OCI-LY7 (cell line): ENCODE measurements around the gene ERMN. TPM values are rescaled to one million over a fixed set of nuclear protein-coding genes. Genes with fewer than 3 reads are reported as not detected.

Source experiments
- BruUV-seq: library from RNA; stranded (reverse); fragments of 400-500 nt; replicated peaks from 2 replicates; lab custom pipeline; 2021; lab: Mats Ljungman, UMichigan
- CTCF ChIA-PET: fragments of 300-600 bp; sonication (Branson Sonifier 250); formaldehyde crosslinking; loops from one replicate; lab custom pipeline; 2022; ENCODE audit warnings: antibody characterized with exemption; ENCODE audit not compliant: unreplicated experiment; lab: Charles Lee
- POLR2A ChIA-PET: fragments of 300-600 bp; sonication (Branson Sonifier 250); formaldehyde crosslinking; loops from one replicate; lab custom pipeline; 2022; ENCODE audit warnings: antibody characterized with exemption; lab: Charles Lee
- DNase-seq: peaks from one replicate; pipeline ENCODE4 v3.0.0-alpha.2; 2015; ENCODE audit warnings: low spot score
- H2AFZ ChIP-seq: fragments of 200-600 bp; sonication (generic), shearing (Covaris generic); 2 replicates; pipeline ENCODE4 v1.6.1; 2014; ENCODE audit warnings: mild to moderate bottlenecking, antibody characterized with exemption, low read length, moderate library complexity
- H3K27ac ChIP-seq: fragments of 200-600 bp; sonication (generic); 2 replicates; pipeline ENCODE4 v1.5.1; 2014; ENCODE audit warnings: mixed run types, low read depth, mild to moderate bottlenecking, moderate library complexity, low read length, inconsistent platforms; ENCODE audit not compliant: poor library complexity, severe bottlenecking
- H3K36me3 ChIP-seq: fragments of 200-600 bp; sonication (generic); 2 replicates; pipeline ENCODE4 v1.6.1; 2014; ENCODE audit warnings: mild to moderate bottlenecking, antibody characterized with exemption, low read length, moderate library complexity, mixed read lengths; ENCODE audit not compliant: insufficient read depth
- H3K4me1 ChIP-seq: fragments of 200-600 bp; sonication (generic); 2 replicates; pipeline ENCODE4 v1.5.1; 2014; ENCODE audit warnings: mild to moderate bottlenecking, low read length; ENCODE audit not compliant: insufficient read depth, poor library complexity, severe bottlenecking
- H3K4me2 ChIP-seq: fragments of 200-600 bp; sonication (generic); 2 replicates; pipeline ENCODE4 v1.6.1; 2014; ENCODE audit warnings: mild to moderate bottlenecking, low read length
- H3K4me3 ChIP-seq: fragments of 200-600 bp; sonication (generic); 2 replicates; pipeline ENCODE4 v1.5.1; 2014; ENCODE audit warnings: mild to moderate bottlenecking, low read depth, low read length; ENCODE audit not compliant: poor library complexity, severe bottlenecking
- H3K79me2 ChIP-seq: fragments of 200-600 bp; sonication (generic); 2 replicates; pipeline ENCODE4 v1.6.1; 2016; ENCODE audit warnings: low read depth, mild to moderate bottlenecking, low read length, moderate library complexity, mixed read lengths; ENCODE audit not compliant: insufficient read depth
- H3K9me2 ChIP-seq: fragments of 200-600 bp; sonication (generic); 2 replicates; pipeline ENCODE4 v1.6.1; 2016; ENCODE audit warnings: mild to moderate bottlenecking, low read length, mixed read lengths; ENCODE audit not compliant: insufficient read depth
- H3K9me3 ChIP-seq: fragments of 200-600 bp; sonication (generic); 2 replicates; pipeline ENCODE4 v1.6.1; 2014; ENCODE audit warnings: mild to moderate bottlenecking, mixed run types, low read length, mixed read lengths
- H4K20me1 ChIP-seq: fragments of 200-600 bp; sonication (generic); 2 replicates; pipeline ENCODE4 v1.6.1; 2014; ENCODE audit warnings: mild to moderate bottlenecking, antibody characterized with exemption, low read length, moderate library complexity, mixed read lengths; ENCODE audit not compliant: insufficient read depth
- CTCF ChIP-seq: fragments of 200-600 bp; sonication (generic); conservative IDR thresholded peaks from 2 replicates; pipeline ENCODE4 v1.5.1; 2014; ENCODE audit warnings: mild to moderate bottlenecking, antibody characterized with exemption, low read length, moderate library complexity, mixed read lengths
- EZH2phosphoT487 ChIP-seq: fragments of 200-600 bp; sonication (generic); IDR thresholded peaks from 2 replicates; pipeline ENCODE4 v1.6.1; 2018; ENCODE audit warnings: low read depth, borderline replicate concordance, mild to moderate bottlenecking, mixed run types, antibody characterized with exemption, low read length, moderate library complexity, mixed read lengths
- intact Hi-C: fragments of 100-400 bp; cut with micrococcal nuclease; formaldehyde crosslinking; loops from one replicate; pipeline ENCODE4 v1.10.0; 2022; ENCODE audit not compliant: unreplicated experiment
- total RNA-seq, 2 experiments: library from RNA; depleted of rRNA in 1 of 2; stranded (reverse); fragments of >200 nt in 1 of 2; shearing (Covaris generic) in 1 of 2; gene quantifications; 2 replicates each; pipeline ENCODE4 v1.2.3, GENCODE V29; 2014 to 2022

Gene ERMN
- total RNA-seq, 2 experiments from 2014 or later = 2.1 to 2.2 TPM

GRCh38 chr2:157318884-157319283 lies 6.7 kb downstream of the ERMN start:
- Histone ChIP-seq H3K27ac (no peak overlapping the region), H3K79me2 (no peaks in the 10 kb centered on the region), H3K9me2 (no peaks in the 10 kb centered on the region), H3K9me3 (no peaks in the 10 kb centered on the region), H2AFZ (no peak overlapping the region), H3K4me2 (no peak overlapping the region), H3K36me3 (no peaks in the 10 kb centered on the region), H3K4me3 (no peak overlapping the region), H4K20me1 (no peaks in the 10 kb centered on the region), H3K4me1 (peaks cover 5% of the 10 kb centered on the region)
- TF ChIP-seq EZH2phosphoT487 = no peak
- TF ChIP-seq CTCF = no peak
- POLR2A ChIA-PET = interaction anchor here (0.9 kb wide), 1 partner anchor 29 kb away, joined by 3 read pairs; no protein-coding TSS in a partner anchor
- BruUV-seq = no TSS peak
- no peak for DNase-seq
- CTCF ChIA-PET = interaction anchor here (1.0 to 1.6 kb wide), 2 partner anchors 12 to 13 kb away, joined by 3 to 4 read pairs; no protein-coding TSS in a partner anchor
- intact Hi-C loops = no loop called here

- Histone ChIP-seq H3K27ac (no peak overlapping the region), H2AFZ (no peak overlapping the region), H3K9me3 (no peaks in the 10 kb centered on the region), H3K9me2 (no peaks in the 10 kb centered on the region), H3K4me1 (no peaks in the 10 kb centered on the region), H3K4me3 (no peak overlapping the region), H3K4me2 (no peak overlapping the region), H3K79me2 (no peaks in the 10 kb centered on the region), H3K36me3 (no peaks in the 10 kb centered on the region), H4K20me1 (no peaks in the 10 kb centered on the region)
- DNase-seq = no peak
- no peak for TF ChIP-seq CTCF
- no peak for TF ChIP-seq EZH2phosphoT487
- ChIA-PET CTCF (interaction anchor here (1.1 kb wide), 1 partner anchor 11 kb away, joined by 4 read pairs; no protein-coding TSS in a partner anchor), POLR2A (interaction anchor here (0.9 to 1.6 kb wide), 3 partner anchors 10 to 20 kb away, joined by 3 to 4 read pairs (median 3); no protein-coding TSS in a partner anchor)
- BruUV-seq = no TSS peak
- intact Hi-C loops = no loop called here
Measured at GRCh38 chr2:157315901-157316300, 9.7 kb downstream of the ERMN start.

- Histone ChIP-seq H3K9me3 (no peaks in the 10 kb centered on the region), H4K20me1 (no peaks in the 10 kb centered on the region), H3K36me3 (no peaks in the 10 kb centered on the region), H3K79me2 (no peaks in the 10 kb centered on the region), H3K9me2 (no peaks in the 10 kb centered on the region), H3K4me2 (no peak overlapping the region), H2AFZ (no peak overlapping the region), H3K27ac (no peak overlapping the region), H3K4me3 (no peak overlapping the region), H3K4me1 (no peaks in the 10 kb centered on the region)
- intact Hi-C loops = no loop called here
- BruUV-seq = no TSS peak
- ChIA-PET POLR2A (no interaction called here), CTCF (no interaction called here)
- DNase-seq = no peak
- TF ChIP-seq EZH2phosphoT487 = no peak
- TF ChIP-seq CTCF = no peak
Measured at GRCh38 chr2:157312866-157313486, 12.6 kb downstream of the ERMN start.
